Type B pancreatic cell (in vitro differentiated cells): ENCODE data around the gene CEP41. TPM values are rescaled to one million over a fixed set of nuclear protein-coding genes. Genes with fewer than 3 reads are reported as not detected.
A peak's percentile ranks its signal among the peaks of the same experiment; 100 is the strongest.

Experiments
- DNase-seq: peaks from one replicate; pipeline ENCODE4 v3.0.0; 2021; ENCODE audit warnings: mixed read lengths; ENCODE audit not compliant: unreplicated experiment; ENCODE audit errors: extremely low spot score
- H3K27ac Mint-ChIP-seq: 2 replicates; pipeline ENCODE4 v1.8.0; 2021; ENCODE audit warnings: mild to moderate bottlenecking, mixed read lengths
- H3K27me3 Mint-ChIP-seq: 2 replicates; pipeline ENCODE4 v1.8.0; 2021; ENCODE audit warnings: mixed read lengths
- H3K36me3 Mint-ChIP-seq: 2 replicates; pipeline ENCODE4 v1.8.0; 2021; ENCODE audit warnings: mixed read lengths
- H3K4me1 Mint-ChIP-seq: one replicate; pipeline ENCODE4 v1.8.0; 2021; ENCODE audit warnings: mixed read lengths; ENCODE audit not compliant: unreplicated experiment
- H3K4me3 Mint-ChIP-seq: 2 replicates; pipeline ENCODE4 v1.8.0; 2021; ENCODE audit warnings: mild to moderate bottlenecking, mixed read lengths
- H3K9me3 Mint-ChIP-seq: 2 replicates; pipeline ENCODE4 v1.8.0; 2021; ENCODE audit warnings: mixed read lengths
- CTCF ChIP-seq: fragments of 200-600 bp; sonication (generic); conservative IDR thresholded peaks from 2 replicates; pipeline ENCODE4 v1.5.0; 2021; ENCODE audit warnings: antibody characterized with exemption, mild to moderate bottlenecking
- total RNA-seq: library from RNA; stranded (reverse); gene quantifications from 2 replicates; pipeline ENCODE4 v1.2.1, GENCODE V29; 2021; ENCODE audit warnings: low replicate concordance

Gene CEP41
- total RNA-seq, 1 donor from 2014 or later, result 33.0 TPM

DNA sequence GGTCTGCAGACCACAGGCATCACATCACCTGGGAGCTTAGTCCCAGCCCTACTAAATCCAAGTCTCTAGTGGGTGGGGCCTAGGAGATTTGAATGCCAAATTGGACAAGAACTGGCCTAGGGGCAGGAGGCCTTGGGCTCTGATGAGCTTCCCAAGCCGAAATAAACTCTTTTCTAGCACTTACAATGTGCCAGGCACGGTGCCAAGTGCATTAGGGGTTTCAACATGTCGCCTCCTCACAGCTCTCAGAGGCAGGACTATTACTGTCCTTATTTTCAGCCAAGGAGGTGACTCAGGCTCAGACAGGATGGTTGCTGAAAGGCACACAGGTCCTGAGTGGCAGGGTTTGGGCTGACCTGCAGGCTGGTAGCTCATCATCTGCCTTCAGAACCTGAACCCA, 69.8 kb downstream of the CEP41 start:
- peaks cover 3% of the 10 kb centered on the region for H3K36me3 Mint-ChIP-seq
- no peak for TF ChIP-seq CTCF
- H3K9me3 Mint-ChIP-seq, result peaks cover under 1% of the 10 kb centered on the region
- no peaks in the 10 kb centered on the region for H3K27me3 Mint-ChIP-seq
- no peak overlapping the region for H3K27ac Mint-ChIP-seq
- peaks cover 63% of the 10 kb centered on the region for H3K4me1 Mint-ChIP-seq
- DNase-seq, result no peak
- no peak overlapping the region for H3K4me3 Mint-ChIP-seq

GRCh38 chr7:130369831-130370550, 70.8 kb downstream of the CEP41 start:
- peak overlapping the region; percentile 42 for H3K27ac Mint-ChIP-seq
- peak overlapping the region; percentile 13 for H3K4me3 Mint-ChIP-seq
- no peaks in the 10 kb centered on the region for H3K9me3 Mint-ChIP-seq
- H3K27me3 Mint-ChIP-seq, result no peaks in the 10 kb centered on the region
- peaks cover 3% of the 10 kb centered on the region for H3K36me3 Mint-ChIP-seq
- no peak for TF ChIP-seq CTCF
- H3K4me1 Mint-ChIP-seq, result peaks cover 72% of the 10 kb centered on the region
- DNase-seq, result no peak

- no peak for TF ChIP-seq CTCF
- H3K27me3 Mint-ChIP-seq, result no peaks in the 10 kb centered on the region
- no peak for DNase-seq
- H3K9me3 Mint-ChIP-seq, result no peaks in the 10 kb centered on the region
- H3K36me3 Mint-ChIP-seq, result peaks cover 3% of the 10 kb centered on the region
- H3K4me3 Mint-ChIP-seq, result peak overlapping the region; percentile 13
- peak overlapping the region; percentile 42 for H3K27ac Mint-ChIP-seq
- H3K4me1 Mint-ChIP-seq, result peaks cover 70% of the 10 kb centered on the region
Observed at GRCh38 chr7:130369110-130369711, 71.6 kb downstream of the CEP41 start.

DNA sequence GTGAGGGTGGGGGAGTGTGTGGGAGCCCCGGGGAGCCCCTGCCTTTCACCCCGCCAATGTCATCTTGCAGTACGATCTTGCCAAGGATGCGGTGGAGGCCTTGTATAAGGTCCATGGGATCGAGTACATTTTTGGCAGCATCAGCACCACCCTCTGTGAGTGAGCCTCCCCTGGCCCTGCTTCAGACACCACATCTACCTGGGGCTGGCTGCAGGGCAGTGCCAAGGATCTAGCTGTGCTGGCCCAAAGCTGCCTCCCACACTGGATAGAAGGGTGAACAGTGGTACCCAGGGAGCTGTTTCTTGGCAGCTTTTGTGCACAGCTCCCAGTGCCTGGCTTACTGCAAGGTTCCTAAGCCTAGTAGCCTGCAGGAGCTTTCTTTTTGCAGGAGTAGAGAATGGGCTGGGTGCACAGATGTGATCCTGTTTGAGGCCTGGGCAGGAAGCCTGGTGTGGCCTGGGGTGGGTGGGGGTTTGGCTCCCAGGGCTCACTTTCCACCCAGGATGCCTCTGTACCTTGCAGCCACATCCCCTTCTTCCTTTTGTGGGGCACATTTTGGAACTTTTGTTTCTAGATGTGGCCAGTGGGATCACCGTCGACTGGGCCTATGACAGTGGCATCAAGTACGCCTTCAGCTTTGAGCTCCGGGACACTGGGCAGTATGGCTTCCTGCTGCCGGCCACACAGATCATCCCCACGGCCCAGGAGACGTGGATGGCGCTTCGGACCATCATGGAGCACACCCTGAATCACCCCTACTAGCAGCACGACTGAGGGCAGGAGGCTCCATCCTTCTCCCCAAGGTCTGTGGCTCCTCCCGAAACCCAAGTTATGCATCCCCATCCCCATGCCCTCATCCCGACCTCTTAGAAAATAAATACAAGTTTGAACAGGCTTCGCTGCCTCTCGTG, 72.7 kb downstream of the CEP41 start:
- Mint-ChIP-seq H3K36me3 (peaks cover 3% of the 10 kb centered on the region), H3K9me3 (no peaks in the 10 kb centered on the region), H3K27ac (peak overlapping the region; percentile 42), H3K27me3 (no peaks in the 10 kb centered on the region), H3K4me3 (no peak overlapping the region), H3K4me1 (peaks cover 67% of the 10 kb centered on the region)
- no peak for DNase-seq
- no peak for TF ChIP-seq CTCF

- H3K27me3 Mint-ChIP-seq, result no peaks in the 10 kb centered on the region
- H3K27ac Mint-ChIP-seq, result peak overlapping the region; percentile 63
- H3K4me1 Mint-ChIP-seq, result peaks cover 59% of the 10 kb centered on the region
- no peak for TF ChIP-seq CTCF
- H3K9me3 Mint-ChIP-seq, result no peaks in the 10 kb centered on the region
- no peak overlapping the region for H3K4me3 Mint-ChIP-seq
- peaks cover 3% of the 10 kb centered on the region for H3K36me3 Mint-ChIP-seq
- DNase-seq, result no peak
Observed at GRCh38 chr7:130367088-130367755, 73.6 kb downstream of the CEP41 start.
